ENCODE data around the gene CAMTA1. TPM values are rescaled to one million over a fixed set of nuclear protein-coding genes. Genes with fewer than 3 reads are reported as not detected.

Gene CAMTA1
- total RNA-seq, 1 experiment from 2014 or later = 69.5 TPM

- no peak for DNase-seq (ENCODE audit: low read depth, low spot score)
- ChIA-PET POLR2A (no interaction called here), CTCF (no interaction called here), RAD21 (ENCODE audit: low non-redundant PET in 1 of 2, low total read pairs in 2 of 2, uncharacterized antibody in 2 of 2, unreplicated experiment in 2 of 2) (no interaction called here)
- no peak overlapping the region for H3K4me2 ChIP-seq (ENCODE audit: low read length)
- H3K27ac ChIP-seq (ENCODE audit: low read depth, low read length) = no peak overlapping the region
- no peak for ATAC-seq
- no peak overlapping the region for H2AFZ ChIP-seq (ENCODE audit: low read depth, low read length, poor library complexity, severe bottlenecking)
- BruUV-seq (replicated peaks) = no TSS peak
- intact Hi-C loops (cut with micrococcal nuclease) = no loop called here
- H3K9ac ChIP-seq (ENCODE audit: low read length) = no peak overlapping the region
- H3K4me1 ChIP-seq (ENCODE audit: control insufficient read depth in 1 of 2, insufficient read depth in 2 of 2, low read length in 2 of 2) = no peaks in the 10 kb centered on the region
- TF ChIP-seq ZNF274 (IDR thresholded peaks at IDR 0.05; ENCODE audit: low read depth, low read length) = no peak
- no peak for TF ChIP-seq ZBTB33 (IDR thresholded peaks at IDR 0.05; ENCODE audit: extremely low read depth, insufficient replicate concordance, low read length)
- TF ChIP-seq MAX (IDR thresholded peaks at IDR 0.05) = no peak
- no peak for TF ChIP-seq YY1 (IDR thresholded peaks at IDR 0.05; ENCODE audit: extremely low read depth, insufficient replicate concordance, low read depth, low read length)
- no peak for TF ChIP-seq JUND (IDR thresholded peaks at IDR 0.05)
- TF ChIP-seq SRF (IDR thresholded peaks at IDR 0.05; ENCODE audit: low read depth) = no peak
- no peaks in the 10 kb centered on the region for H3K9me3 ChIP-seq (ENCODE audit: control insufficient read depth in 1 of 2, insufficient read depth in 1 of 2, low read depth in 1 of 2, low read length in 2 of 2)
- no peaks in the 10 kb centered on the region for H4K20me1 ChIP-seq (ENCODE audit: insufficient read depth)
- H3K9me2 ChIP-seq (ENCODE audit: insufficient read depth) = no peaks in the 10 kb centered on the region
- no peaks in the 10 kb centered on the region for H3K36me3 ChIP-seq (ENCODE audit: control insufficient read depth in 1 of 2, insufficient read depth in 2 of 2, low read length in 2 of 2)
- no peaks in the 10 kb centered on the region for H3K27me3 ChIP-seq (ENCODE audit: insufficient read depth, low read length)
- H3K4me3 ChIP-seq (replicated peaks in 1 of 2; ENCODE audit: low read depth in 1 of 2, low read length in 2 of 2) = no peak overlapping the region
- H3K79me2 ChIP-seq (ENCODE audit: insufficient read depth, low read length) = no peaks in the 10 kb centered on the region
Measured at GRCh38 chr1:7460807-7461206, 675.6 kb downstream of the CAMTA1 start.

GRCh38 chr1:7462617-7463016, 677.4 kb downstream of the CAMTA1 start:
- Histone ChIP-seq H3K9ac (ENCODE audit: low read length) (no peak overlapping the region), H3K9me2 (ENCODE audit: insufficient read depth) (no peaks in the 10 kb centered on the region), H3K79me2 (ENCODE audit: insufficient read depth, low read length) (no peaks in the 10 kb centered on the region), H3K36me3 (ENCODE audit: control insufficient read depth in 1 of 2, insufficient read depth in 2 of 2, low read length in 2 of 2) (no peaks in the 10 kb centered on the region), H3K27me3 (ENCODE audit: insufficient read depth, low read length) (no peaks in the 10 kb centered on the region), H3K4me2 (ENCODE audit: low read length) (no peak overlapping the region), H3K4me1 (ENCODE audit: control insufficient read depth in 1 of 2, insufficient read depth in 2 of 2, low read length in 2 of 2) (no peaks in the 10 kb centered on the region), H3K27ac (ENCODE audit: low read depth, low read length) (no peak overlapping the region), H4K20me1 (ENCODE audit: insufficient read depth) (no peaks in the 10 kb centered on the region), H3K9me3 (ENCODE audit: control insufficient read depth in 1 of 2, insufficient read depth in 1 of 2, low read depth in 1 of 2, low read length in 2 of 2) (no peaks in the 10 kb centered on the region), H3K4me3 (replicated peaks in 1 of 2; ENCODE audit: low read depth in 1 of 2, low read length in 2 of 2) (no peak overlapping the region), H2AFZ (ENCODE audit: low read depth, low read length, poor library complexity, severe bottlenecking) (no peak overlapping the region)
- RAD21 ChIA-PET (ENCODE audit: low non-redundant PET in 1 of 2, low total read pairs in 2 of 2, uncharacterized antibody in 2 of 2, unreplicated experiment in 2 of 2) = no interaction called here
- DNase-seq (ENCODE audit: low read depth, low spot score) (no peak), ATAC-seq (no peak)
- intact Hi-C loops (cut with micrococcal nuclease) = no loop called here
- POLR2A ChIA-PET = no interaction called here
- TF ChIP-seq ZFX (IDR thresholded peaks at IDR 0.05) (no peak), POLR2A (IDR thresholded peaks at IDR 0.05; ENCODE audit: borderline replicate concordance, extremely low read depth, insufficient read depth, insufficient read length) (no peak), MAX (IDR thresholded peaks at IDR 0.05) (no peak), EZH2 (IDR thresholded peaks at IDR 0.05) (no peak), ELF1 (IDR thresholded peaks at IDR 0.05; ENCODE audit: borderline replicate concordance, low read depth) (no peak), ZNF274 (IDR thresholded peaks at IDR 0.05; ENCODE audit: low read depth, low read length) (no peak), CBX3 (IDR thresholded peaks at IDR 0.05; ENCODE audit: low read depth) (no peak), SRF (IDR thresholded peaks at IDR 0.05; ENCODE audit: low read depth) (no peak), CEBPB (IDR thresholded peaks at IDR 0.05; ENCODE audit: low read depth) (no peak), YY1 (IDR thresholded peaks at IDR 0.05; ENCODE audit: extremely low read depth, insufficient replicate concordance, low read depth, low read length) (no peak), SIN3A (IDR thresholded peaks at IDR 0.05; ENCODE audit: low read depth) (no peak), RAD21 (IDR thresholded peaks at IDR 0.05; ENCODE audit: low read depth) (no peak), FOSL1 (IDR thresholded peaks at IDR 0.05; ENCODE audit: low read depth) (no peak), ATF3 (IDR thresholded peaks at IDR 0.05) (no peak), SP1 (IDR thresholded peaks at IDR 0.05; ENCODE audit: low read depth) (no peak)
- no TSS peak for BruUV-seq (replicated peaks)
- CTCF ChIA-PET = no interaction called here

Data from HCT116 (cell line).